ENCODE results near the gene PAX3. TPM values are rescaled to one million over a fixed set of nuclear protein-coding genes. Genes with fewer than 3 reads are reported as not detected.

PAX3 gene
- total RNA-seq, 1 donor from 2014 or later: 0.25 TPM

GRCh38 chr2:222205136-222205535, 93.7 kb downstream of the PAX3 start:
- peaks cover 59% of the 10 kb centered on the region for H3K27me3 Mint-ChIP-seq (ENCODE audit: low read depth)
- H3K9me3 Mint-ChIP-seq: no peaks in the 10 kb centered on the region
- H3K36me3 Mint-ChIP-seq: no peaks in the 10 kb centered on the region
- H3K4me1 Mint-ChIP-seq: peaks cover 60% of the 10 kb centered on the region
- H3K4me3 Mint-ChIP-seq: no peak overlapping the region
- no peak overlapping the region for H3K27ac Mint-ChIP-seq
- no peak for DNase-seq (ENCODE audit: low spot score in 2 of 2, unreplicated experiment in 2 of 2)
- no peak for TF ChIP-seq CTCF (IDR thresholded peaks at IDR 0.05; ENCODE audit: unreplicated experiment)

GRCh38 chr2:222203041-222203440, 95.8 kb downstream of the PAX3 start:
- Mint-ChIP-seq H3K27me3 (ENCODE audit: low read depth) (peaks cover 53% of the 10 kb centered on the region), H3K4me3 (no peak overlapping the region), H3K27ac (no peak overlapping the region), H3K36me3 (no peaks in the 10 kb centered on the region), H3K4me1 (peaks cover 55% of the 10 kb centered on the region), H3K9me3 (no peaks in the 10 kb centered on the region)
- TF ChIP-seq CTCF (IDR thresholded peaks at IDR 0.05; ENCODE audit: unreplicated experiment): no peak
- no peak for DNase-seq (ENCODE audit: low spot score in 2 of 2, unreplicated experiment in 2 of 2)

GRCh38 chr2:222196159-222196558, 102.6 kb downstream of the PAX3 start:
- no peak for TF ChIP-seq CTCF (IDR thresholded peaks at IDR 0.05; ENCODE audit: unreplicated experiment)
- no peak for DNase-seq (ENCODE audit: low spot score in 2 of 2, unreplicated experiment in 2 of 2)
- Mint-ChIP-seq H3K27ac (no peak overlapping the region), H3K4me3 (no peak overlapping the region), H3K9me3 (peaks cover 2% of the 10 kb centered on the region), H3K36me3 (no peaks in the 10 kb centered on the region), H3K27me3 (ENCODE audit: low read depth) (peaks cover 28% of the 10 kb centered on the region), H3K4me1 (peaks cover 14% of the 10 kb centered on the region)

- Mint-ChIP-seq H3K36me3 (no peaks in the 10 kb centered on the region), H3K27me3 (ENCODE audit: low read depth) (peaks cover 23% of the 10 kb centered on the region), H3K27ac (no peak overlapping the region), H3K4me3 (no peak overlapping the region), H3K4me1 (peaks cover 11% of the 10 kb centered on the region), H3K9me3 (peaks cover 10% of the 10 kb centered on the region)
- no peak for TF ChIP-seq CTCF (IDR thresholded peaks at IDR 0.05; ENCODE audit: unreplicated experiment)
- DNase-seq (ENCODE audit: low spot score in 2 of 2, unreplicated experiment in 2 of 2): no peak
These were observed 104.1 kb downstream of the PAX3 start for GRCh38 chr2:222194669-222195068.

- Mint-ChIP-seq H3K27me3 (ENCODE audit: low read depth) (peaks cover 29% of the 10 kb centered on the region), H3K9me3 (peaks cover 10% of the 10 kb centered on the region), H3K4me3 (no peak overlapping the region), H3K4me1 (peaks cover 8% of the 10 kb centered on the region), H3K36me3 (no peaks in the 10 kb centered on the region), H3K27ac (no peak overlapping the region)
- TF ChIP-seq CTCF (IDR thresholded peaks at IDR 0.05; ENCODE audit: unreplicated experiment): no peak
- no peak for DNase-seq (ENCODE audit: low spot score in 2 of 2, unreplicated experiment in 2 of 2)
These were observed 105.3 kb downstream of the PAX3 start for GRCh38 chr2:222193328-222193983.

All from mesothelial cell of epicardium (in vitro differentiated cells).